D721Med (cell line): ENCODE measurements around the gene RAB36.

ENCODE experiments used
- DNase-seq: peaks from one replicate; pipeline ENCODE4 v3.0.0; 2011; ENCODE audit warnings: low spot score; ENCODE audit not compliant: insufficient read length
- FAIRE-seq: peaks from 2 replicates; lab custom pipeline; 2011; peaks lifted over from hg19 to GRCh38; lab: Jason Lieb, UNC
- TF ChIP-seq, protein P1 (sequence below): IDR thresholded peaks from 2 replicates; pipeline ENCODE4 v1.5.1; 2012; ENCODE audit warnings: mild to moderate bottlenecking, control low read depth; ENCODE audit not compliant: insufficient read depth; ENCODE audit errors: missing control alignments

Gene RAB36, protein sequence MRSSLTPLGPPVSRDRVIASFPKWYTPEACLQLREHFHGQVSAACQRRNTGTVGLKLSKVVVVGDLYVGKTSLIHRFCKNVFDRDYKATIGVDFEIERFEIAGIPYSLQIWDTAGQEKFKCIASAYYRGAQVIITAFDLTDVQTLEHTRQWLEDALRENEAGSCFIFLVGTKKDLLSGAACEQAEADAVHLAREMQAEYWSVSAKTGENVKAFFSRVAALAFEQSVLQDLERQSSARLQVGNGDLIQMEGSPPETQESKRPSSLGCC

DNA sequence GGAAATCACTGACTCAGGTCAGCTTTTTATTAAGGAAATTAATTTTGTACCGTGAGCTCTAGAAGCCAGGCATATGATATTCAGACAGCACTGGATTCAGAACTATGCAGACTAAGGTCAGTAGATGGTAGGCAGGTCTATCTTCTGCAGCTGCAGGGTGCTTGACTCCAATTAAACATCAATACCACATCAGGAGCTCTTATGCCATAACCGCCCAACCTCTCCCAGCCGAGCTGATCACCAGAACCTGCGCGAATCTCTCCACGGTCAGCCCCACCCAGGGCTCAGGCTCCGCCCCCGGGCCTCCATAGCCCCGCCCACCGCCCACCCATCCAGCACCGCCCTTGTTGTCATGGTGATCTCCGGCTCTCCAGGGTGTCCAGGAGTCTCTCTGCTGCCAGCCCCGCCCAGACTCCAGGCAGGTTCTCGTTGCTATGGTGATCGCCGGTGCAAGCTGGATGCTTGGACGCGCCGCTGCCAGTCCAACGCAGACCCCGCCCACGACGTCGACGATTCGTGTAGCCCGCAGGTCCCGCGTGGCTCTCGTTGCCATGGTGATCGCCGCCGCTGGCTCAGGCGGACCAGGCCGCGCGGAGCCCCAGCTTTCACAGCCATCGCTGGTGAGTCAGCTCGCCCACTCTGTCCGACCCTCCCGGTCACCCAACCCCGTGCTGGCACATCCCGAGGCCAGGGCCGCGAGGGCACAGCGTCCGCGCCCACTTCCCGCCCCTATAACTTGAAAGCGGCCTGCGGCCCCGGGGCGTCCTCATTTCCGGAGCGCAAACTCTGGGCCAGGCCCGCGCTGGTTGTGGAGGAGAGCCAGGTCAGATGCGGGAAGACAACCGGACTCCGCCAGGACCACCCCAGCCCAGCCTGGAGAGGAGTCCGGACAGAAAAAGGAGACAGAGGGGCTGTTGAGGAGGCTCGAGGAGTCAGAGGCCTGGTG, at the start of gene RAB36:
Gene RAB36 (plus strand): TSS at position 546 of the 946 bp plus-strand sequence. CDS start 1,140 bp downstream, outside the sequence.
- TF ChIP-seq, protein P1, sequence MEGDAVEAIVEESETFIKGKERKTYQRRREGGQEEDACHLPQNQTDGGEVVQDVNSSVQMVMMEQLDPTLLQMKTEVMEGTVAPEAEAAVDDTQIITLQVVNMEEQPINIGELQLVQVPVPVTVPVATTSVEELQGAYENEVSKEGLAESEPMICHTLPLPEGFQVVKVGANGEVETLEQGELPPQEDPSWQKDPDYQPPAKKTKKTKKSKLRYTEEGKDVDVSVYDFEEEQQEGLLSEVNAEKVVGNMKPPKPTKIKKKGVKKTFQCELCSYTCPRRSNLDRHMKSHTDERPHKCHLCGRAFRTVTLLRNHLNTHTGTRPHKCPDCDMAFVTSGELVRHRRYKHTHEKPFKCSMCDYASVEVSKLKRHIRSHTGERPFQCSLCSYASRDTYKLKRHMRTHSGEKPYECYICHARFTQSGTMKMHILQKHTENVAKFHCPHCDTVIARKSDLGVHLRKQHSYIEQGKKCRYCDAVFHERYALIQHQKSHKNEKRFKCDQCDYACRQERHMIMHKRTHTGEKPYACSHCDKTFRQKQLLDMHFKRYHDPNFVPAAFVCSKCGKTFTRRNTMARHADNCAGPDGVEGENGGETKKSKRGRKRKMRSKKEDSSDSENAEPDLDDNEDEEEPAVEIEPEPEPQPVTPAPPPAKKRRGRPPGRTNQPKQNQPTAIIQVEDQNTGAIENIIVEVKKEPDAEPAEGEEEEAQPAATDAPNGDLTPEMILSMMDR: no peak
- DNase-seq: peak; percentile 85
- no peak for FAIRE-seq

- no peak for FAIRE-seq
These were observed 49.4 kb upstream of the RAB36 start for GRCh38 chr22:23095733-23096342.

DNA sequence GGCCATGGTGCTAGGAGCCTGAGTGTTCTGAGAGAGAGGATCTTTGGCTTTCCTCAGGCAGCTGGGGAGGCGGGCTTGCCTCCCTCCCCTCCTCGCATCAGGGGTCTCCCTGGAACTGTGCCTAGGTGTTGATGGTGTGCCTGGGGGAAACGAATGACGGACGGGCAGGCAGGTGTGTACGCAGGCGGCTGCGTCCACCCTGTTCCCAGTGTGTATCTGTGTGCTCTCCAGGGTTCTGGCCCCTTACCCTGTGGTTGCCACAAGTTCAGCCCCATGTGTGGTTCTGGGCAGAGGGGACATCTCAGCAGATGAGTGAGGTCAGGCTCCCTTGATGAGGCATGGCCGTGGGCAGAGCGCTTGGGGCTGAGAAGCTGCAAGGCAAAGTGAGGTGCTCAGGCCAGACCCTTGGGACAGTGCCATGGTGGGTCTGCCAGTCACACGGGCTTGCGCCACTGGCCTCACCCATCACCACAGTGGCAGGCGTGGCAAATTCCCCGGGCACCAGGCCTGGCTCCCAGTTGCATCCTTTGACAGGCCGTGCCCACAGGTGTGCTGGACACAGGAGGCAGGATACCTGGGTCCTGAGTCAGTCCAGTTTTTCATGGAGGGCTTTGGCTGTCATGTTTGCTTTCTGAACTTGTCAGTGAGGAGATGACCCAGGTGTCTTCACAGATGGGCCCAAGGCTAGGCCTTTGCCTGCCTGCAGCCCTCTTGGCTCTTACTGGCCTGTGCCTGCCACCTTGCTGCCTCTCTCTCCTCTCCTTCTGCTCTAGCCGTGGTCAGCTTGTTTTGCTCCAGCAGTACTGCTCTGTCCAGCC, 47.7 kb upstream of the RAB36 start:
- no peak for FAIRE-seq
- TF ChIP-seq, protein P1: no peak

More at GRCh38 chr22:23095733-23096342, 49.4 kb upstream of the RAB36 start:
- no peak for DNase-seq
- TF ChIP-seq, protein P1: no peak

DNA sequence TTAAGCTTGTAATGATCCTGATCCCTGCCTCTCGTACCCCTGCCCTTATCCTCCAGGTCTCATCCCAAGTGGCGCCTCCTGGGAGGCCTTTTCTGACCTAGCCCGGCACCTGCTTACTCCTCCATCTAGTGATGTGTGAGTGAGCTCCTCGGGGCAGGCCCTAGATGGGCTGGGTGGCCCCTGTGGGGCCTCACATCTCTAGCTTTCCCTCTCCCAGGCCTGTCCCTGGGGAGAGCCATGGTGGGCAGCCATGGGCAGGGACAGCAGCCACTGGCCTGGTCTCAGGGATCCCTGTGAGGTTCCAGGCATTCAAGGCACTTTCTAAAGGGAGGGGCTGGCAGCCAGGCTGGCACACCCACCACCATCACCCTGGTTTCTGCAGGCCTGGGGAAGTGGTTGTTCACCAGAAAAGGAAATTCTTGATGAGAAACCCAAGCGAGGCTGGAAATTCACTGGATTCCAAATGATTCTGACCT, 47.0 kb upstream of the RAB36 start:
- DNase-seq (no peak), FAIRE-seq (no peak)
- TF ChIP-seq, protein P1: no peak

More for the DNA sequence above, 47.7 kb upstream of the RAB36 start:
- DNase-seq: no peak

DNA sequence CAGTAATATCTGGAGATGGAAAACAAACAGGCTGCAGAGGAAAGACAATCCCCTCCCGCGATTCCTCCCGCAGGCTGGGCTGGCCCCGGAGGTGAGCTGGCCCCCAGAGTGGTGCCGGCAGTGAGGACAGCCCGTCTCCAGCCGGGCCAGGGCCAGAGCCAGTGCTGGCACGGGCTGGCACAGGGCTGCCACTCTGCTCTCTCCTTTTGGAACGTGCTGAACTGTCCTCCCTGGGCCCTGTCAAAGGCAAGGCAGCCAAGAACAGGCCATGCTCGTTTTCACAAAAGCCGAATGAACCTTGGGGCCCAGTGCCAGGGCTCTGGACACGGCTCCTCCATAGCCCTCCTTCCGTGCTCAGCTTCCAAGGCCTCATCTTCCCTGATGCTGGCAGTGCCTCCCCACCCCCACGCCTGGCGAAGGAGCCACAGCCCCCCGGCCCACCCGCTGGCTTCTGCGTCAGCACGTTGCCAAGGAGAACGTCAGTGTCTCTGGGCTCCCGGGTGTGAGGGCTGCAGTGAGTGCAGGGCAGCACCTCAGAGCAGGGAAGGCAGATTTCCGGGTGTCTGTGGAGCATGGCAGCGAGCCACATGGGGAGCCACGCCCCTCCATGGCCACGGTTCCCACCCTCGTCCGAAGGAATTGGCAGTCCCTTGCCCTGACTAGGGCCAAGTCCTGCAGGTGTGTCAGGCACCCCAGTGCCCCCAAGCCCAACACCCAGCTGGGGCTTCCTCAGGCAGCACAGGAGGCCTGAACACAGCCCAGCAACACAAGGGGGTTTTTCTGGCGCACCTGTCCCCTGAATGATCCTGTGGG, 46.4 kb upstream of the RAB36 start:
- TF ChIP-seq, protein P1: no peak
- FAIRE-seq (no peak), DNase-seq (no peak)

DNA sequence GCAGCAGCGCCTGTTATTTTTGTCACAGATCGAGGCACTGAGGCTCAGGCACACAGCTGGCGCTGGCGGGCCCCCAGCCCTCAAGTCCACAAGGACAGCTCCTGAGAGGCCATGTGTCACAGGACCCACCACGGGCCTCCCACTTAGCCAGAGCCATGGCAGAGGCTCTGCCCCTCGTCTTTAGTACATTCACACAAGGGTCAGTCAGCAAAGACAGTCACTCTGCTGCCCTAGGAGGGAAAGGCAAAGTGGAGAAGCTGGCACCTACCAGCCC, 45.8 kb upstream of the RAB36 start:
- TF ChIP-seq, protein P1: no peak
- DNase-seq (no peak), FAIRE-seq (no peak)
